Heart right ventricle (tissue), 16 donors: ENCODE results near the gene SULT2B1. TPM values are rescaled to one million over a fixed set of nuclear protein-coding genes. Genes with fewer than 3 reads are reported as not detected.

ENCODE experiments used
- ATAC-seq, 8 donors: fragments of 200-7000 bp; cut with Tn5 transposase; one replicate each; pipeline ENCODE4 v1.9.1; 2020; ENCODE audit warnings: mild to moderate bottlenecking in 8 of 8, moderate library complexity in 8 of 8, moderate number of reproducible peaks in 1 of 8
- DNase-seq, 2 donors: peaks; one replicate each; pipeline ENCODE4 v3.0.0-alpha.2; 2020
- H3K27ac ChIP-seq, 10 donors: fragments of 200-600 bp; sonication (generic) in 2 of 10; one replicate each; pipeline versions ENCODE4 v1.5.0 to v1.8.0; 2020 to 2022; ENCODE audit warnings: mild to moderate bottlenecking in 3 of 10
- H3K27me3 ChIP-seq, 7 donors: fragments of 200-600 bp; one replicate each; pipeline ENCODE4 v1.8.0; 2021 to 2022; ENCODE audit warnings: mild to moderate bottlenecking in 2 of 7
- H3K36me3 ChIP-seq, 9 donors: fragments of 200-600 bp; sonication (generic) in 1 of 9; one replicate each; pipeline versions ENCODE4 v1.5.0 to v1.8.0; 2020 to 2022; ENCODE audit warnings: mild to moderate bottlenecking in 2 of 9
- H3K4me1 ChIP-seq, 9 donors: fragments of 200-600 bp; sonication (generic) in 1 of 9; one replicate each; pipeline versions ENCODE4 v1.5.0 to v1.8.0; 2020 to 2022; ENCODE audit warnings: mild to moderate bottlenecking in 4 of 9
- H3K4me3 ChIP-seq, 10 donors: fragments of 200-600 bp; sonication (generic) in 2 of 10; one replicate each; pipeline versions ENCODE4 v1.5.0 to v1.8.0; 2020 to 2022; ENCODE audit warnings: mild to moderate bottlenecking in 7 of 10, moderate library complexity in 2 of 10
- H3K9me3 ChIP-seq, 11 donors: fragments of 200-600 bp in 10 of 11; sonication (generic) in 2 of 11; one replicate each; pipeline versions ENCODE4 v1.5.0 to v1.8.0; 2013 to 2022; ENCODE audit warnings: mild to moderate bottlenecking in 2 of 11, control low read depth in 1 of 11, moderate library complexity in 1 of 11
- CTCF ChIP-seq, 9 donors: fragments of 200-600 bp; sonication (generic) in 2 of 9; IDR thresholded peaks; one replicate each; pipeline versions ENCODE4 v1.5.0 to v1.8.0; 2021 to 2022; ENCODE audit warnings: antibody characterized with exemption in 9 of 9, mild to moderate bottlenecking in 5 of 9, moderate library complexity in 1 of 9
- WGBS, 2 donors: extraction: QIAGEN DNeasy Blood & Tissue Kit; methylation state at CpG; one replicate each; pipeline ENCODE4 v1.1.7; 2013; ENCODE audit warnings: inconsistent platforms in 1 of 2; 5-methylcytosine and 5-hydroxymethylcytosine counted together
- intact Hi-C, 10 donors: fragments of 100-400 bp; cut with DNase I; formaldehyde crosslinking; loops; one replicate each; pipeline versions ENCODE4 v1.11.1 to v1.14.2; 2022
- polyA plus RNA-seq, 2 donors: library from polyadenylated mRNA; stranded (reverse); fragments of 200-250 nt; gene quantifications; one replicate each; pipeline ENCODE4 v1.2.3, GENCODE V29; 2013
- total RNA-seq, 10 donors: library from RNA; stranded (reverse); fragmentation: NEBNext Ultra II Directional in 3 of 10; extraction: Animal tissue kit (Norgen Biotek cat#: 25700) in 3 of 10; gene quantifications; one replicate each; pipeline versions ENCODE4 v1.2.1 to v1.2.4, GENCODE V29; 2021 to 2023
- donor health status: Arrhythmogenic right ventricular cardiomyopathy.
- donor health status: ischemic (EF 13 %, LVEDD 7.1; RV severe dilation, severe dysfunction).
- donor health status: healthy with polysubstance abuse.
- donor health status: DM: no; HTN: yes; CAD: no.
- donor health status: DM: no; HTN: no; CAD: no.
- donor health status: ischemic (EF 25% LVEDD 6.9; RV normal size, moderate dysfunction).
- donor health status: ischemic (EF 25% LVEDD 5.7; RV mildly dilated, moderate dysfunction).
- donor health status: healthy.
- donor health status: DM: yes; HTN: yes; CAD: no.
- donor health status: Ischemic cardiomyopathy.
- donor health status: ischemic (EF 35%, LVEDD 5.7; RV mildly dilated, moderate dysfunction).
- donor health status: nonischemic (EF 11% LVEDD 7.7; RV severe dilation, severe dysfunction).
- donor health status: DM: yes; HTN: yes; CAD: no.
- donor health status: PGD.
- donor health status: ischemic (EF 29% LVEDD 5.4; RV normal size, mild dysfunction).
- donor health status: nonischemic (EF 23%, LVEDD 6.1; RV moderate dilation, normal function).

Gene SULT2B1
- total and polyA plus RNA-seq, 12 donors: 0.13 to 0.70 (median 0.42) TPM; not detected in 7

DNA sequence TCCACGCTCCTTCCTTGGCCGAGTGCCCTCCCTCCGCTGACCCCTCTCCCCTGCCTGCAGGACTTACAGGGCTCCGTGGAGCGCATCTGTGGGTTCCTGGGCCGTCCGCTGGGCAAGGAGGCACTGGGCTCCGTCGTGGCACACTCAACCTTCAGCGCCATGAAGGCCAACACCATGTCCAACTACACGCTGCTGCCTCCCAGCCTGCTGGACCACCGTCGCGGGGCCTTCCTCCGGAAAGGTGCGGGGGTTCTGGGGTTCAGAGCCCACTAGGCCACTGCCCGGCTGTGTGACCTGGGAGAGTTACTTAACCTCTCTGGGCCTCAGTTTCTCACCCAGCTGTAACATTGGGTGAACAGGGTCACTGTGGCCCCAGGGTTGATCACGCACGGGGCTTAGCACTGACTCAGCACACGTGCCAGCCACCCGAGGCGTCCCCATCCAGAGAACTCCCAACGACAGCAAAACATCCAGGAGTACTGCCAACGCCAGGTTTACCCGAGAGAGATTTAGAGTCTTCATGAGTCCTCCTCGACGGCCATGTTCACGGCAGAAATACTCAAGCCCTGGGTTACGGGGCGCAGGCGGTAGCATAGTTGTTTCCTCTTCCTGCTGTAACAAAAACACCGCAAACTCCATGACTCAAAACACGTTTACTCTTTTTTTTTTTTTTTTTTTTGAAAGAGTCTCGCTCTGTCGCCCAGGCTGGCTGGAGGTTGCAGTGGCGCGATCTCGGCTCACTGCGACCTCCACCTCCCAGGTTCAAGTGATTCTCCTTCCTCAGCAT lies 44.9 kb downstream of the SULT2B1 start:
- no peaks in the 10 kb centered on the region for H3K36me3 ChIP-seq
- WGBS, 2 donors: 76 to 84% methylated on average over 39 of the region's 39 CpGs
- TF ChIP-seq CTCF (IDR thresholded peaks at IDR 0.05): no peak
- no peak overlapping the region for H3K27ac ChIP-seq
- ATAC-seq: peak in 1 of 8 donors; percentile 19
- H3K27me3 ChIP-seq: peaks cover 0 to 10% (median 0%) of the 10 kb centered on the region in 7 donors
- no peaks in the 10 kb centered on the region for H3K9me3 ChIP-seq
- H3K4me3 ChIP-seq: no peak overlapping the region
- no peaks in the 10 kb centered on the region for H3K4me1 ChIP-seq
- DNase-seq: no peak
- intact Hi-C loops: no loop called here

DNA sequence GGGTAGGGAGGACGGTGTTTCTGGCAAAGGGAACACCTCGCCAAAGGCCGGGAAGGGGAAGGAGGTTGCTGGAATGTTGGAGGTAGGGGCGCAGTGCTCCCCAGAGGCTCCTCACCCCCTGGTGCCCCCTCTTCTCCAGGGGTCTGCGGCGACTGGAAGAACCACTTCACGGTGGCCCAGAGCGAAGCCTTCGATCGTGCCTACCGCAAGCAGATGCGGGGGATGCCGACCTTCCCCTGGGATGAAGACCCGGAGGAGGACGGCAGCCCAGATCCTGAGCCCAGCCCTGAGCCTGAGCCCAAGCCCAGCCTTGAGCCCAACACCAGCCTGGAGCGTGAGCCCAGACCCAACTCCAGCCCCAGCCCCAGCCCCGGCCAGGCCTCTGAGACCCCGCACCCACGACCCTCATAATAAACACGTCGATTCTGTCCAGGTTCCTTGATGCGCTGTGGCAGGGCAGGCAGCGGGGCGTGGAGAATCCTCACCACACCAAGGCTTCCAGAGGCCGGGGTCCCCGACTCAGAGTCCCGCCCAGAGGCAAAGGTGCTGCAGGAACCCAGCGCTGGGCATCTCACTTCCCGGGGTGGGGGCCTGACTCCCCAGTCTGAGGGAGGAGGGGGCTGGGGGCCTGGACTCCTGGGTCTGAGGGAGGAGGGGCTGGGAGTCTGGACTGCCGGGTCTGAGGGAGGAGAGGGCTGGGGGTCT lies 47.2 kb downstream of the SULT2B1 start:
- WGBS, 2 donors: 64 to 66% methylated on average over 29 to 30 of the region's 30 CpGs
- no peaks in the 10 kb centered on the region for H3K4me1 ChIP-seq
- no peaks in the 10 kb centered on the region for H3K36me3 ChIP-seq
- intact Hi-C loops: no loop called here
- H3K27me3 ChIP-seq: peaks cover 0 to 10% (median 0%) of the 10 kb centered on the region in 7 donors
- H3K9me3 ChIP-seq: no peaks in the 10 kb centered on the region
- no peak overlapping the region for H3K27ac ChIP-seq
- TF ChIP-seq CTCF (IDR thresholded peaks at IDR 0.05): no peak
- DNase-seq: no peak
- no peak for ATAC-seq
- no peak overlapping the region for H3K4me3 ChIP-seq

DNA sequence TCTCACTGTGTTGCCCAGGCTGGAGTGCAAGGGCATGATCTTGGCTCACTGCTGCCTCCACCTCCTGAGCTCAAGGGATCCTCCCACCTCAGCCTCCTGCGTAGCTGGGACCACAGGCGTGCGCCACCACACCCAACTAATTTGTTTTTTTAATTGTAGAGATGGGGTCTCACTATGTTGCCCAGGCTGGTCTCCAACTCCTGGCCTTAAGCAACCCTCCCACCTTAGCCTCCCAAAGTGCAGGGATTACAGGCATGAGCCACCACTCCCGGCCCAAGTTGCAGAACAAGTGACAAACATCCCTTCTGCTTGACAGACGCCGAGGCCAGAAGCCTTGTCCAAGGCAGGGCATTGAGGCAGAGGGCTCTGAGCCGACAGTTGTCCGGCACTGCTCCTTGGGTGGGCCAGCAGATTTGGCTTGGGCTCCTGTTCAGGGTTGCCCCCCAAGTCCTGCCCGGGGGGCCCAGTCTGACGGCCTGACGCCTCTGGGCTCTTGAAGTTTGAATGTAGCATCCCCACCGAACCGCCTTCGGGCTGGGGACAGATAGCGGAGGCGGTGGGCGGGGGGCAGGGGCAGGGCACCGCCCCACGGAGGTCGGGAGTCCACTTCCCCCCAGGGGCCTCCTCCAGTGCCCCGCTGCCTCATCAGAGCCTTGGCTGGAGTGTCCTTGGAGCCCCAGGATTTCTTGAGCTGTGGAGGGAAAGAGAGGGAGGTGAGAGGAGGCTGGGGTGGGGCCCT lies 48.9 kb downstream of the SULT2B1 start:
- peaks cover 0 to 10% (median 0%) of the 10 kb centered on the region in 7 donors for H3K27me3 ChIP-seq
- intact Hi-C loops: no loop called here
- DNase-seq (no peak), ATAC-seq (no peak)
- no peaks in the 10 kb centered on the region for H3K9me3 ChIP-seq
- 83% methylated on average over 21 of the region's 21 CpGs for WGBS, 2 donors
- no peak overlapping the region for H3K27ac ChIP-seq
- TF ChIP-seq CTCF (IDR thresholded peaks at IDR 0.05): no peak
- H3K4me1 ChIP-seq: no peaks in the 10 kb centered on the region
- H3K4me3 ChIP-seq: no peak overlapping the region
- H3K36me3 ChIP-seq: no peaks in the 10 kb centered on the region

DNA sequence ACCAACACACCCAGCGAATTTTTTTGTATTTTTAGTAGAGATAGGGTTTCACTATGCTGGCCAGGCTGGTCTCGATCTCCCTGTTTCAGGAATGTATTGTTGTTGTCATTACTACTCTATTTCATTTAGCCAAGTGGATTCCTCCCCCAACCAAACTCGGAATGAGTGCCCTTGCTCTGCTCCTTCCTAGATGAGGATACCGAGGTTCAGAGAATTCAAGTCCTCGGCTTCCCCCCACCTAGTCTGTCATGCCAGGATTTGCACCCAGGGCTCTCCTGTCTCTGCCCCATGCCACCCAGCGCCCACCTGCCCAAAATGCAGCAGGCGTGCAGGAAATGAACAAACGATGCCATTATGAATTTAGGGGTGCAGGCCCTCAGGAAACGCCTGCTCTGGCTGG lies 51.0 kb downstream of the SULT2B1 start:
- ATAC-seq (no peak), DNase-seq (no peak)
- no peaks in the 10 kb centered on the region for H3K4me1 ChIP-seq
- TF ChIP-seq CTCF (IDR thresholded peaks at IDR 0.05): no peak
- no peak overlapping the region for H3K4me3 ChIP-seq
- no peaks in the 10 kb centered on the region for H3K36me3 ChIP-seq
- no peaks in the 10 kb centered on the region for H3K9me3 ChIP-seq
- intact Hi-C loops: no loop called here
- 73 to 86% methylated on average over 9 of the region's 9 CpGs for WGBS, 2 donors
- H3K27me3 ChIP-seq: peaks cover 0 to 10% (median 0%) of the 10 kb centered on the region in 7 donors
- H3K27ac ChIP-seq: no peak overlapping the region
